C4-2B (cell line): ENCODE data around the gene ITPKB.

Source experiments
- ZFX ChIP-seq: fragments of 450-650 bp; IDR thresholded peaks from 2 replicates; pipeline ENCODE4 v1.6.1; 2017
- TF ChIP-seq, protein P1 (sequence below): fragments of 450-650 bp; conservative IDR thresholded peaks from 2 replicates; pipeline ENCODE4 v1.5.1; 2017; ENCODE audit warnings: mild to moderate bottlenecking

DNA sequence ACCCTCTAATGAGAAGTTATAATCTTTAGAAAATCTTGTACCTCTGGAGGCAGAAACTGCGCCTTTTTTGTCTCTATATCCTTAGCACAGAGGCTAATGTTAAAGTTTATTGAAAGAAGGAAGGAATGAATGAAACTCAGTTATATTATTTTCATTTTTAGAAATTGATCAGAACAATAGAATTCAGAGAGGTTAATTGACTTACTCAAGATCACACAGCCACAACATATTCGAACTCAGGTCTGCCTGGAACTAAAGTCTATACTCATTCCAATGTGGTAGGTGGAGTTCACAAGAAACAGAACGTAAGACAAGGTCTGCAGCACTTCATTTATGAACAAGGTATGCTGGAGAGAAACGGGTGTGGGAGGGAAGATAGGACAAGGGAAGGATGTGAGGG lies 23.0 kb upstream of the ITPKB start:
- TF ChIP-seq, protein P1, sequence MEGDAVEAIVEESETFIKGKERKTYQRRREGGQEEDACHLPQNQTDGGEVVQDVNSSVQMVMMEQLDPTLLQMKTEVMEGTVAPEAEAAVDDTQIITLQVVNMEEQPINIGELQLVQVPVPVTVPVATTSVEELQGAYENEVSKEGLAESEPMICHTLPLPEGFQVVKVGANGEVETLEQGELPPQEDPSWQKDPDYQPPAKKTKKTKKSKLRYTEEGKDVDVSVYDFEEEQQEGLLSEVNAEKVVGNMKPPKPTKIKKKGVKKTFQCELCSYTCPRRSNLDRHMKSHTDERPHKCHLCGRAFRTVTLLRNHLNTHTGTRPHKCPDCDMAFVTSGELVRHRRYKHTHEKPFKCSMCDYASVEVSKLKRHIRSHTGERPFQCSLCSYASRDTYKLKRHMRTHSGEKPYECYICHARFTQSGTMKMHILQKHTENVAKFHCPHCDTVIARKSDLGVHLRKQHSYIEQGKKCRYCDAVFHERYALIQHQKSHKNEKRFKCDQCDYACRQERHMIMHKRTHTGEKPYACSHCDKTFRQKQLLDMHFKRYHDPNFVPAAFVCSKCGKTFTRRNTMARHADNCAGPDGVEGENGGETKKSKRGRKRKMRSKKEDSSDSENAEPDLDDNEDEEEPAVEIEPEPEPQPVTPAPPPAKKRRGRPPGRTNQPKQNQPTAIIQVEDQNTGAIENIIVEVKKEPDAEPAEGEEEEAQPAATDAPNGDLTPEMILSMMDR, result no peak
- no peak for TF ChIP-seq ZFX
